NCI-H345 treated with DMSO at 0.1 percent for 48 hours (cell line): ENCODE data around the gene VPS4A.
"Not testable (repeated sequence)": the region's sequence is repeated elsewhere in the genome, so short reads cannot be mapped to it uniquely, and the experiment has no call there.

ENCODE experiments used
- DNase-seq: peaks from one replicate; lab custom pipeline; 2025; ENCODE audit not compliant: unreplicated experiment; lab: John Stamatoyannopoulos, UW

The VPS4A gene

GRCh38 chr16:69310653-69311532 lies at the start of gene VPS4A:
Gene VPS4A, plus strand, starts transcription at chr16:69311350. Its CDS starts 162 bp downstream, at chr16:69311512.
- peak; percentile 75 for DNase-seq

DNA sequence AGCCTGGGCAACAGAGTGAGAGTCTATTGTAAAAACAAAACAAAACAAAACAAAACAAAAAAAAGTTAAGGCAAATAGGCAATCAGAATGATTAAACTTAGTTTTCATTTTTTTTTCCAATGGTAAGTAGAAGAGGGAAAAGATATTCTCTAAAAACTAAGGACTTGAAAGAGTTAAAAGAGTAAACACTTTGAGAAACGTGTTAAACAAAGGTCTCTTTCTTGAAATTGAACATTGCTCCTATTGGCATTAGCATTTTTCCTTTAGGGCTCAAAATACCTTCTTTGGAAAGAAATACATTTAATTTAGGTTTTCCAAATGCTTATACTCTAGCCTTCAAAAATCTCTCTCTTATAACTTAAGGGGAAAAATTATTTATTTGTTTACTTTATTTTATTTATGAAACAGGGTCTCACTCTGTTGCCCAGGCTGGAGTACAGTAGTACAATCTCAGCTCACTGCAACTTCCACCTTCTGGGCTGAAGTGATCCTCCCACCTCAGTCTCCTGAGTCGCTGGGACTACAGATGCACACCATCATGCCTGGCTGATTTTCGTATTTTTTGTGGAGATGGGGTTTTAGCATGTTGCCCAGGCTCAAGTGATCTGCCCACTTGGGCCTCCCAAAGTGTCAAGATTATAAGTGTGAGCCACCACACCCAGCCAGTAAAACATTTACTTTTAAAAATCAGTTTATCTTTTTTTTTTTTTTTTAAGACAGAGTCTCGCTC lies 44.7 kb upstream of the VPS4A start:
- no peak for DNase-seq

DNA sequence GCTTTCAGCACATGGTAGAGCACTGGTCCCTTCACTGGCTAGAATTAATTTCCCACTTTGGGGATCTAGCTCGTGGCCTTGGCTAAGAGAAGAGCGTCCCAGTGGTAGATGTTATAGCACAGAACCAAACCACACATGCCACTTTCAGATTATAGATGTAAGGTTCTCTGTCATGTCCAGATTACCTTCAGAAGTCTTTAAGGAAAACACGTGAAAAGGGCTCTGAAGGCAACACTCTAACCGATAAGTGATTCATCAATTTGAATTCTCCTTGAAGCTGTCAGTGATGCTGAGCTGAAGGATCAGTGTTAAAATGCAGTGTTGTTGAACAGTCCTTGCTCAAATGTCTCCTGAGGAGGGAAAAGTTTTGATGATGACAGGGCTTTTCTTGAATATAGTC lies 43.5 kb upstream of the VPS4A start:
- DNase-seq: no peak

DNA sequence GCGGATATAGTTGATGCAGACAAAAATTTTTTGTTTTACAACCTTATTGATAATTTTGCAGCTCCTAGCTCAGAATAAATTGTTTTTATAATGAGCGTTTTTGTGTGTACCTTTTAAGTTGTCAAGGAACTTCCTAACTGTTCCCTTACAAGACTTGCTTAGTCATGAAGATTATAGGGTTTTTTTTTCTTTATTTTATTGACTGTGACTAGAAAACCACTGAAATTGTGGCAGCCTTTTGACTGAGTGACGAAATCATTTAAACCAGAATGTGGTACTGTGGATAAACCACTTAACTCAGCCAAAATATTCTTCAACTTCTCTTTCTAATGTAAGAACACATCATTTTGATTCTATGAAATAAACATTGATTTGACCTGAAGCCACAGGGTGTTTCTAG lies 40.8 kb upstream of the VPS4A start:
- no peak for DNase-seq

- no peak for DNase-seq
These were observed 40.3 kb upstream of the VPS4A start for GRCh38 chr16:69270831-69271230.

DNA sequence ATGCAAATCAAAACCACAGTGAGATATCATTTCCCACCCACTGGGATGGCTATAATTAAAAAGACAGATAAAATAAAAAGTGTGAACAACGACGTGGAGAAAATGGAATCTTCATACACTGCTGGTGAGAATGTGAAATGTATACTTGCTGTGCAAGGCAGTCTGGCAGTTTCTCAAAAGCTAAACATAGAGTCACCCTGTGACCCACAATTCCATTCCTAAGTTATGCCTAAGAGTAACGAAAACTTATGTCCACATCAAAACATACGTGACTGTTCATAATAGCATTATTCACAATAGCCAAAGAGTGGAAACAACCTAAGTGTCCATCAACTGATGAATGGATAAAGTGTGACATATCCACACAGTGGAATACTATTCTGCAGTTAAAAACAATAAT lies 38.1 kb upstream of the VPS4A start:
- DNase-seq: no peak

- no peak for DNase-seq
These were observed 36.4 kb upstream of the VPS4A start for GRCh38 chr16:69274699-69275235.

DNA sequence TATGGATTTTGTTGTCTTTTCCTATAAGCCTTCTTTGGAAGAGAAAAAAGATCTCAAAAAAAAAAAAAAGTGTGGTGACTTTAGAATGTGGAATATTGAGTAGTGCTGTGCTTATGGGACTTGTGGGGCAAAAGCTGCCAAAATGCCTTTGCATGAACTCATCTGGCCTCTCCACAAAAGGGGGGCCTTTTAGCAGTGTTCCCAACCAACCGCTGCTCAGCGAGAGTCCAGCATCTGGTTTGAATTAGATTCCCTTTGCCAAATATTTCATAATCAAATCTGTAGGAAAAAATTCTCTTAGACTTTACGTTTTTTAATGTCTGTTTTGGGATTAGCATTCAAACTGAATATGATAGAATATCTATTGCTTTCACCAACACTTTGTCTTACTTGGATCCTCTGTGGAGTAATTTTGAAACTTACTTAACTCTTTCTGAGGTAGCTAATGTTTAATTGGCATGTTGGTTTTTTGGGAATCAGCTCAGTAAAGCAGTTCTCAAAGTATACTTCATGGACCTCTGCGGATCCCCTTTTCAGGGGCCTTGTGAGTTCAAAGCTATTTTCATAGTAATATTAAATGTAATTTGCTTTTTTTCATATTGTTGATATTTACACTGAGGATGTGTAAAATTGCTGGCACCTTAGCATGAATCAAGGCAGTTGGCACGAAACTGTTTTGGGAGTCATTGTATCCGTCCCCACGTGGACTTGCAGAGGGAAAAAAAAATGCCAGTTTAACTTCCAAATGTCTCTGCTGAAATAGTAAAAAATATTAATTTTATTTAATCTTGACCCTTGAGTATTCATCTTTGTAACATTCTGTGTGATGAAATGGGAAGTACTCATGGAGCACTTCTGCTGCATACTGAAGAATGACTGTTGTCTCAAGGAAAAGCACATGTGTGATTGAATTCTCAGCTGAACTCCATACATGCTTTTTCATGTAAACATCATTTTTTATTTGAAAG lies 34.7 kb upstream of the VPS4A start:
- DNase-seq: no peak

GRCh38 chr16:69277413-69277812 lies 33.7 kb upstream of the VPS4A start:
- no peak for DNase-seq

DNA sequence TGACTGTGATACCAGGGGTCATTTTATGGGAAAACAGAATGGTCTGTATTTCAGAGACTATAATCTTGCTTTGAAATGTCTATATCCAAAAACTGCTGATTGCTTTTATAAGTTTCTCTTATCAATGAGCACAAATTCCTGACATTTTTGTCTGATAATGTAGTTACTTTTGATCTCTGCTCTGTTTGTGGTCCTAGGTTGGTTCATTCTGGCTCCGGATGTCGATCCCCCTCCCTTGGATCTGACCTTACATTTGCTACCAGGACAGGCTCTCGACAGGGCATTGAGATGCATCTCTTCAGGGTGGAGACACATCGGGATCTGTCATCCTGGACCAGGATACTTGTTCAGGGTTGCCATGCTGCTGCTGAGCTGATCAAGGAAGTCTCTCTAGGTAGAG lies 27.3 kb upstream of the VPS4A start:
- DNase-seq: no peak

DNA sequence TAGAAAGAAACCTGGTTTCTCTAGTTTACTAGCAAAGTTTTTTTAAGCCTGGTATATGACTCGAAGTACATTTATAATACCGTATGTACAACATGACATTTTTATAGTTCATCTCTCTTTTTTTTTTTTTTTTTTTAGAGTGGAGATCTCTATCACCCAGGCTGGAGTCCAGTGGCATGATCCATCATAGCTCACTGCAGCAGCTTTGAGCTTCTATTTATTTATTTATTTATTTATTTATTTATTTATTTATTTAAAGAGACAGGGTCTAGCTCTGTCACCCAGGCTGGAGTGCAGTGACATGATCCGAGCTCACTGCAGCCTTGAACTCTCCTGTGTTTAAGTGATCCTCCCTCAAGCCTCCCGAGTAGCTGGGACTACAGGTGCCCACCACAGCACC lies 25.9 kb upstream of the VPS4A start:
- DNase-seq: no peak

DNA sequence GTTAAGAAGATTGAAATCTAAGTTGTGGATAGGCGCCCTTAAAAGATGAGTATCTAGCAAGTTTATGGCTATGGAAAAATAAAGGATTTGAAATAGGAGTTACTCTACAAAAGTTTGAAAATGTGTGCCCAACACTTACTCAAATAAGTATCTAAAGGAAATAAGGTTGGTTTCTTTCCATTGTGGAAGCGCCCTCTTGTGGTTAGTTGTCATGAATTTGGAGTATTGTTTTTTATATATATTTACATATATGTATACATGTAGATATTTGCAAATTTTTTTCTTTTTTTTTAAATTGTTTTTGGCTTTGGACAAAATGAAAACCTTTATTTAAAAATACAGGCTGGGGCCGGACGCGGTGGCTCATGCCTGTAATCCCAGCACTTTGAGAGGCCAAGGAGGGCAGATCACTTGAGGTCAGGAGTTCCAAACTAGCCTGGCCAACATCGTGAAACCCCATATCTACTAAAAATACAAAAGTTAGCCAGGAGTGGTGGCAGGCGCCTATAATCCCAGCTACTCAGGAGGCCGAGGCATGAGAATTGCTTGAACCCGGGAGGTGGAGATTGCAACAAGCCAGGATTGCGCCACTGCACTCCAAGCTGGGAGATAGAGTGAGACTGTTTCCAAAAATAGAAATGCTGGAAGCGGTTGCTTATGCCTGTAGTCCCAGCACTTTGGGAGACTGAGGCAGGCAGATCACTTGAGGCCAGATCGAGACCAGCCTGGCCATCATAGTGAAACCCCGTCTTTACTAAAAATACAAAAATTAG lies 24.0 kb upstream of the VPS4A start:
- peak; percentile 6 for DNase-seq

DNA sequence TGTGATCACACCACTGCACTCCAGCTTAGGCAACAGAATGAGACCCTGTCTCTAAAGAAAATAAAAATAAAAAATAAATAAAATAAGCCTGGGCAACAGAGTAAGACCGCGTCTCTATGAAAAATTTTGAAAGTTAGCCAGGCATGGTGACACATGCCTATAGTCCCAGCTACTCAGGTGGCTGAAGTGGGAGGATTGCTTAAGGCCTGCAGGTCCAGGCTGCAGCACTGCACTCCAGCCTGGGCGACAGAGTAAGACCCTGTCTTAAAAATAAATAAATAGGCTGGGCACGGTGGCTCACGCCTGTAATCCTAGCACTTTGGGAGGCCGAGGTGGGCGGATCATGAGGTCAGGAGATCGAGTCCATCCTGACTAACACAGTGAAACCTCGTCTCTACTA lies 19.5 kb upstream of the VPS4A start:
- not testable (repeated sequence) for DNase-seq

DNA sequence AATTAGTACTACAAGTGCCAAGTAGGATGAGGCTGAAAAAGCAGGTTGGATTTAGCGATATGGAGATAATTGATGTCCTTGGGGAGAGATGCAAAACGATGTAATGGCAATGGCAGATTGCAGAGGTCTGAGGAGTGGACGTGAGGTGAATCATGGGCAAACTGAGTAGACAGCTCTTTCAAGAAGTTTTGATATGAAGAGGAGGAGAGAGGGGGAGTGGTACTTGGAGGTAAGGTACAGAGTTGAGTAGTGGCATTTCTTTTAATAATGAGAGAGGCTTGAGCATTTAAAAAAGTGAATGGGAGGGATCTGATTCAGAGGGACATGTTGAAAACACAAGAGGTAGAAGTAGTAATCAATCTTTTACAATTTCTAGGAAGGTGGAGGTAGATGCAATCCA lies 17.7 kb upstream of the VPS4A start:
- no peak for DNase-seq

DNA sequence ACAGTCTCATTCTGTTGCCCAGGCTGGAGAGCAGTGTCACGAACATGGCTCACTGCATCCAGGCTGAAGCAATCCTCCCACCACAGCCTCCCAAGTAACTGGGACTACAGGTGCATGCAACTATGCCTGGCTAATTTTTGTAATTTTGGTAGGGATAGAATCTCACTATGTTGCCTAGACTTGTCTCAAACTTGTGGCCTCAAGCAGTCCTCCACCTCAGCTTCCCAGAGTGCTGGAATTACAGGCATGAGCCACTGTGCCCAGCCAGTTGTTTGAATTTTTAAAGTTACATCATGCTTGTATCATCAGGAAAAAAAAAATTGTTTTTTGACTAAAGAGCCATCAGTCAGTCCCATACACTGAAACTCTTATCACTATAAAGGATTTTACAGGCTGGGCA lies 17.1 kb upstream of the VPS4A start:
- DNase-seq: no peak

DNA sequence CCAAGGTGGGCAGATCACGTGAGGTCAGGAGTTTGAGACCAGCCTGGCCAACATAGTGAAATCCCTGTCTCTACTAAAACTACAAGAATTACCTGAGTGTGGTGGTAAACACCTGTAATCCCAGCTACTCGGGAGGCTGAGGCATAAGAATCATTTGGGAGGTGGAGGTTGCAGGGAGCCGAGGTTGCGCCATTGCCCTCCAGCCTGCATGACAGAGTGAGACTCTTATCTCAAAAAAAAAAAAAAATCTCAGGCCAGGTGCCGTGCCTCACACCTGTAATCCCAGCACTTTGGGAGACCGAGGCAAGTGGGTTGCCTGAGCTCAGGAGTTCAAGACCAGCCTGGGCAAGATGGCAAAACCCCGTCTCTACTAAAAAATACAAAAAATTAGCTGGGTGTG lies 14.4 kb upstream of the VPS4A start:
- not testable (repeated sequence) for DNase-seq

DNA sequence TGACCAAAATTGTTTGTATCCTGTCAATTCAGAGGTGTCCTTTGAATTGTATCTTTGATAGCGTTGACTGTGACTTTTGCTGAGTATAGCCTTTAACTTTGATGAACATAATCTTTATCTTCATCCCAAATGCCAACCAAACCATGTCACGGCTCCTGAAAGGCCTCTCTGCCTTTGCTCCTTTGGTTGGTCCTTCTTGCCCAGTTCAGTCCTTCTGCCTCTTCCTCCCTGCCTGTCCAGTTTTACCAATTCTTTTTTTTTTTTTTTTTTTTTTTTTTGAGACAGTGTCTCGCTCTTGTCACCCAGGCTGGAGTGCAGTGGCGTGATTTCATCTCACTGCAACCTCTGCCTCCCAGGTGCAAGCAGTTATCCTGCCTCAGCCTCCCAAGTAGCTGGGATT lies 12.9 kb upstream of the VPS4A start:
- no peak for DNase-seq

- DNase-seq: no peak
These were observed 10.0 kb upstream of the VPS4A start for GRCh38 chr16:69301187-69301586.

GRCh38 chr16:69301861-69302260 lies 9.3 kb upstream of the VPS4A start:
- DNase-seq: no peak

DNA sequence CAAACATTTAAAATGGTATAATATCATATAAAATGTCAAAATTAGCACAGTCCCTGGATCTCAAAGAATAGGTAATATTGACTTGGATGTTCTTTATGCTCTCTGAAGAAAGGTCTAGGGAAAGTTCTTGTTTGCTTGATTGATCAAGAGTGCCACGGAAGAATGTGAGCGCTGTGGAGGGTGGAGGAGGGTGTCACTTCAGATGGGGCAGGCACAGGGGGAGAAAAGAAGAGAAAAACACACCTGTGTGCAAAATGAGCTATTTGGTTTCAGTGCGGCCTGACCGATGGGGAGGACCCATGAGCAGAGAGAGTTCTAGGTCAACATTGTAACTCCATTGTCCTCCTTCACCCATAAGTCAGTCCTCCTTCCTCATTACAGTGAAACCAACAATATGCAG lies 8.8 kb upstream of the VPS4A start:
- no peak for DNase-seq
